GM21723 (cell line): ENCODE results near the gene IL32.
A peak's percentile ranks its signal among the peaks of the same experiment; 100 is the strongest.

Experiments used
- ATAC-seq: cut with Tn5 transposase; IDR thresholded peaks from one replicate; pipeline ENCODE4 v1.9.1; 2021; ENCODE audit warnings: mild to moderate bottlenecking, moderate library complexity; ENCODE audit not compliant: unreplicated experiment

The IL32 gene

GRCh38 chr16:3065069-3065741 lies at the start of gene IL32:
Gene IL32 (plus strand): TSS chr16:3065640. CDS start chr16:3065812, 172 bp downstream.
- ATAC-seq: no peak

GRCh38 chr16:3015865-3016521 lies 49.4 kb upstream of the IL32 start:
- no peak for ATAC-seq

GRCh38 chr16:3017344-3017743 lies 48.1 kb upstream of the IL32 start:
- ATAC-seq: no peak

GRCh38 chr16:3017794-3018506 lies 47.5 kb upstream of the IL32 start, which contains the start of gene CLDN6:
Gene CLDN6 (minus strand): TSS chr16:3018183. CDS start chr16:3016021, 2,162 bp downstream.
- no peak for ATAC-seq

- ATAC-seq: no peak
Measured at GRCh38 chr16:3019594-3020246, 45.7 kb upstream of the IL32 start.

- ATAC-seq: no peak
Measured at GRCh38 chr16:3020247-3020603, 45.2 kb upstream of the IL32 start, which contains the start of gene TNFRSF12A. Gene TNFRSF12A (plus strand): TSS chr16:3020368. CDS start chr16:3020398, 30 bp downstream.

GRCh38 chr16:3020604-3021448 lies 44.6 kb upstream of the IL32 start:
- no peak for ATAC-seq

GRCh38 chr16:3021449-3022207 lies 43.8 kb upstream of the IL32 start:
- ATAC-seq: no peak

- ATAC-seq: no peak
Measured at GRCh38 chr16:3022208-3022683, 43.2 kb upstream of the IL32 start.

- ATAC-seq: no peak
Measured at GRCh38 chr16:3022684-3023414, 42.6 kb upstream of the IL32 start.

- ATAC-seq: peak; percentile 1
Measured at GRCh38 chr16:3023415-3023668, 42.1 kb upstream of the IL32 start.

GRCh38 chr16:3023669-3024478 lies 41.6 kb upstream of the IL32 start, which contains the start of the genes HCFC1R1 and THOC6:
Gene HCFC1R1 (minus strand): TSS chr16:3023942. CDS start chr16:3023941, 1 bp downstream.
Gene THOC6 (plus strand): TSS chr16:3024035. CDS start chr16:3024327, 292 bp downstream.
- peak; percentile 72 for ATAC-seq

GRCh38 chr16:3025032-3026002 lies 40.1 kb upstream of the IL32 start:
- ATAC-seq: no peak

GRCh38 chr16:3026003-3026378 lies 39.4 kb upstream of the IL32 start:
- ATAC-seq: no peak

GRCh38 chr16:3026609-3027488 lies 38.6 kb upstream of the IL32 start:
- ATAC-seq: no peak

- ATAC-seq: no peak
Measured at GRCh38 chr16:3027489-3027795, 38.0 kb upstream of the IL32 start.
